GM12892 (cell line): ENCODE measurements around the gene TFRC.

ENCODE experiments used
- POLR2A ChIP-seq: IDR thresholded peaks from 2 replicates; pipeline ENCODE4 v1.6.1; 2011; ENCODE audit warnings: low read depth, low read length, control low read depth
- POLR2AphosphoS5 ChIP-seq: IDR thresholded peaks from 2 replicates; pipeline ENCODE4 v1.6.1; 2011; ENCODE audit warnings: low read depth, low read length, control low read depth

- TF ChIP-seq POLR2AphosphoS5 = peak; percentile 88; the same call in 1 of the 2 replicates
- TF ChIP-seq POLR2A = peak; percentile 79
Measured at GRCh38 chr3:196047391-196048030, 34.4 kb downstream of the TFRC start.
